T-helper 2 cell (primary cell): ENCODE data around the gene RAD51B.
A peak's percentile ranks its signal among the peaks of the same experiment; 100 is the strongest.

Source experiments
- DNase-seq, 5 experiments: peaks; one replicate each; pipeline versions ENCODE4 v3.0.0 to v3.0.0-alpha.2; 2012 to 2022

Gene RAD51B

GRCh38 chr14:68239988-68240771, 420.6 kb downstream of the RAD51B start:
- DNase-seq, result no peak

GRCh38 chr14:68241862-68242487, 422.4 kb downstream of the RAD51B start:
- DNase-seq, result no peak

- no peak for DNase-seq
These were observed 424.0 kb downstream of the RAD51B start for GRCh38 chr14:68243450-68244010.

GRCh38 chr14:68244262-68244980, 424.8 kb downstream of the RAD51B start:
- DNase-seq, result no peak

GRCh38 chr14:68245146-68246073, 425.8 kb downstream of the RAD51B start:
- no peak for DNase-seq

- no peak for DNase-seq
These were observed 426.7 kb downstream of the RAD51B start for GRCh38 chr14:68246074-68246785.

GRCh38 chr14:68246786-68247105, 427.2 kb downstream of the RAD51B start:
- no peak for DNase-seq

- DNase-seq, result no peak
These were observed 427.7 kb downstream of the RAD51B start for GRCh38 chr14:68247274-68247673.

GRCh38 chr14:68247676-68248268, 428.2 kb downstream of the RAD51B start:
- DNase-seq, result no peak

- DNase-seq, result peak in 2 of 5 experiments; percentile 25 to 71
These were observed 429.1 kb downstream of the RAD51B start for GRCh38 chr14:68248481-68249255.

- DNase-seq, result no peak
These were observed 430.3 kb downstream of the RAD51B start for GRCh38 chr14:68249661-68250451.

- DNase-seq, result no peak
These were observed 431.6 kb downstream of the RAD51B start for GRCh38 chr14:68250927-68251768.

- DNase-seq, result no peak
These were observed 432.2 kb downstream of the RAD51B start for GRCh38 chr14:68251769-68252100.

- DNase-seq, result no peak
These were observed 433.7 kb downstream of the RAD51B start for GRCh38 chr14:68253160-68253780.

- no peak for DNase-seq
These were observed 434.4 kb downstream of the RAD51B start for GRCh38 chr14:68253878-68254528.

GRCh38 chr14:68254669-68255527, 435.3 kb downstream of the RAD51B start:
- no peak for DNase-seq

- DNase-seq, result no peak
These were observed 436.2 kb downstream of the RAD51B start for GRCh38 chr14:68255693-68256178.
